Neural cell (in vitro differentiated cells): ENCODE measurements around the gene TK2.

Source experiments
- EP300 ChIP-seq: fragments of 450-650 bp; conservative IDR thresholded peaks from 2 replicates; pipeline ENCODE4 v1.6.1; 2014; ENCODE audit warnings: antibody characterized with exemption, mild to moderate bottlenecking, moderate library complexity; ENCODE audit not compliant: poor library complexity, severe bottlenecking
- EZH2 ChIP-seq: fragments of 200-600, 300-800 bp; shearing (Covaris generic), sonication (generic); IDR thresholded peaks from 2 replicates; pipeline ENCODE4 v1.6.1; 2014; ENCODE audit warnings: antibody characterized with exemption, low read length, borderline replicate concordance, mild to moderate bottlenecking; ENCODE audit not compliant: insufficient read depth, poor library complexity, severe bottlenecking
- MXI1 ChIP-seq: fragments of 450-650 bp; conservative IDR thresholded peaks from 2 replicates; pipeline ENCODE4 v1.6.1; 2014; ENCODE audit warnings: antibody characterized with exemption, mild to moderate bottlenecking; ENCODE audit not compliant: poor library complexity, severe bottlenecking
- POLR2AphosphoS5 ChIP-seq: IDR thresholded peaks from 2 replicates; pipeline ENCODE4 v1.6.1; 2012
- RAD21 ChIP-seq: fragments of 450-650 bp; conservative IDR thresholded peaks from 2 replicates; pipeline ENCODE4 v1.6.1; 2014; ENCODE audit warnings: antibody characterized with exemption, mild to moderate bottlenecking, moderate library complexity
- SMC3 ChIP-seq: fragments of 450-650 bp; conservative IDR thresholded peaks from 2 replicates; pipeline ENCODE4 v1.6.1; 2014; ENCODE audit warnings: antibody characterized with exemption, mild to moderate bottlenecking, moderate library complexity; ENCODE audit not compliant: poor library complexity
- TAF1 ChIP-seq: IDR thresholded peaks from 2 replicates; pipeline ENCODE4 v1.6.1; 2012; ENCODE audit warnings: low read depth
- TF ChIP-seq, protein P1 (sequence below): fragments of 450-650 bp; IDR thresholded peaks from 2 replicates; pipeline ENCODE4 v1.5.1; 2014; ENCODE audit warnings: antibody characterized with exemption, mild to moderate bottlenecking, moderate library complexity; ENCODE audit not compliant: poor library complexity, severe bottlenecking
- TF ChIP-seq, protein P2 (sequence below): IDR thresholded peaks from 2 replicates; pipeline ENCODE4 v1.6.1; 2012; ENCODE audit warnings: borderline replicate concordance

DNA sequence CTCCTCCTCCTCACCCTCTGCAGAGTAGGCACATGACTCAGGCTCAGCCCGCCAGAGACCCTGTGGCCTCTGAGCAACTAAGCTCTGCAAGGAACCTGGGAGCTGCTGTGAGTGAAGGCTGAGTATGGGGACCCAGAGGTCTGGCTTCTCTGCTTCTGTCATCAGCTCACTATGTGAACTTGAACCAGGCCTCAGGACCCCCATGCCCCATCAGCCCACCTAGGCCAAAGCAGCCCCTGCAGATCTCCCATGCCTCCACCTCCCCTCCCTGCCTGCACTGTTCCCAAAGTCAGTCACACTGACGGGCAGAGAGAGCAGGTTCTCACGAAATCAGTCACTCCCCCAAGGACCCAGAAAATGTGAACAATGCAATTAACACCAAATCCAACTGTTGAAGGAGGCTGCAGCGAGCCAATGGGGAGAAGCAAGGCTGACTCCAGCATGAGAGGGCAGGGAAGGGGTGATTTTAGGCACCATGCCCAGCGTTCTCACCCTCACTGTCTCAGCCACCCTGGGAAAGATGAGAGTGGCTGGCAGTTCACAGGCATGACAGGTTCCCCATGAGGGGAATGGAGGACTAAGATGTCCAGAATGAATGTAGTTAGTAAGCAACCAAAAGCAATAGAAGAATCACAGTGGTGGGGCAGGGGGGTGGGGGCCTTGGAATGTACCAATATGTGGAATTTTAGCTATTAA lies 62.2 kb downstream of the TK2 start:
- no peak for TF ChIP-seq POLR2AphosphoS5
- TF ChIP-seq, protein P1, sequence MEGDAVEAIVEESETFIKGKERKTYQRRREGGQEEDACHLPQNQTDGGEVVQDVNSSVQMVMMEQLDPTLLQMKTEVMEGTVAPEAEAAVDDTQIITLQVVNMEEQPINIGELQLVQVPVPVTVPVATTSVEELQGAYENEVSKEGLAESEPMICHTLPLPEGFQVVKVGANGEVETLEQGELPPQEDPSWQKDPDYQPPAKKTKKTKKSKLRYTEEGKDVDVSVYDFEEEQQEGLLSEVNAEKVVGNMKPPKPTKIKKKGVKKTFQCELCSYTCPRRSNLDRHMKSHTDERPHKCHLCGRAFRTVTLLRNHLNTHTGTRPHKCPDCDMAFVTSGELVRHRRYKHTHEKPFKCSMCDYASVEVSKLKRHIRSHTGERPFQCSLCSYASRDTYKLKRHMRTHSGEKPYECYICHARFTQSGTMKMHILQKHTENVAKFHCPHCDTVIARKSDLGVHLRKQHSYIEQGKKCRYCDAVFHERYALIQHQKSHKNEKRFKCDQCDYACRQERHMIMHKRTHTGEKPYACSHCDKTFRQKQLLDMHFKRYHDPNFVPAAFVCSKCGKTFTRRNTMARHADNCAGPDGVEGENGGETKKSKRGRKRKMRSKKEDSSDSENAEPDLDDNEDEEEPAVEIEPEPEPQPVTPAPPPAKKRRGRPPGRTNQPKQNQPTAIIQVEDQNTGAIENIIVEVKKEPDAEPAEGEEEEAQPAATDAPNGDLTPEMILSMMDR, result no peak
- no peak for TF ChIP-seq EZH2
- no peak for TF ChIP-seq EP300
- TF ChIP-seq MXI1, result no peak
- TF ChIP-seq TAF1, result no peak
- TF ChIP-seq SMC3, result no peak
- no peak for TF ChIP-seq RAD21
- TF ChIP-seq, protein P2, sequence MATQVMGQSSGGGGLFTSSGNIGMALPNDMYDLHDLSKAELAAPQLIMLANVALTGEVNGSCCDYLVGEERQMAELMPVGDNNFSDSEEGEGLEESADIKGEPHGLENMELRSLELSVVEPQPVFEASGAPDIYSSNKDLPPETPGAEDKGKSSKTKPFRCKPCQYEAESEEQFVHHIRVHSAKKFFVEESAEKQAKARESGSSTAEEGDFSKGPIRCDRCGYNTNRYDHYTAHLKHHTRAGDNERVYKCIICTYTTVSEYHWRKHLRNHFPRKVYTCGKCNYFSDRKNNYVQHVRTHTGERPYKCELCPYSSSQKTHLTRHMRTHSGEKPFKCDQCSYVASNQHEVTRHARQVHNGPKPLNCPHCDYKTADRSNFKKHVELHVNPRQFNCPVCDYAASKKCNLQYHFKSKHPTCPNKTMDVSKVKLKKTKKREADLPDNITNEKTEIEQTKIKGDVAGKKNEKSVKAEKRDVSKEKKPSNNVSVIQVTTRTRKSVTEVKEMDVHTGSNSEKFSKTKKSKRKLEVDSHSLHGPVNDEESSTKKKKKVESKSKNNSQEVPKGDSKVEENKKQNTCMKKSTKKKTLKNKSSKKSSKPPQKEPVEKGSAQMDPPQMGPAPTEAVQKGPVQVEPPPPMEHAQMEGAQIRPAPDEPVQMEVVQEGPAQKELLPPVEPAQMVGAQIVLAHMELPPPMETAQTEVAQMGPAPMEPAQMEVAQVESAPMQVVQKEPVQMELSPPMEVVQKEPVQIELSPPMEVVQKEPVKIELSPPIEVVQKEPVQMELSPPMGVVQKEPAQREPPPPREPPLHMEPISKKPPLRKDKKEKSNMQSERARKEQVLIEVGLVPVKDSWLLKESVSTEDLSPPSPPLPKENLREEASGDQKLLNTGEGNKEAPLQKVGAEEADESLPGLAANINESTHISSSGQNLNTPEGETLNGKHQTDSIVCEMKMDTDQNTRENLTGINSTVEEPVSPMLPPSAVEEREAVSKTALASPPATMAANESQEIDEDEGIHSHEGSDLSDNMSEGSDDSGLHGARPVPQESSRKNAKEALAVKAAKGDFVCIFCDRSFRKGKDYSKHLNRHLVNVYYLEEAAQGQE, result no peak
